ENCODE data around the gene TRPC6.

TRPC6 gene
- total RNA-seq: 0 to 0.04 (median 0) reads per million in 3 experiments

DNA sequence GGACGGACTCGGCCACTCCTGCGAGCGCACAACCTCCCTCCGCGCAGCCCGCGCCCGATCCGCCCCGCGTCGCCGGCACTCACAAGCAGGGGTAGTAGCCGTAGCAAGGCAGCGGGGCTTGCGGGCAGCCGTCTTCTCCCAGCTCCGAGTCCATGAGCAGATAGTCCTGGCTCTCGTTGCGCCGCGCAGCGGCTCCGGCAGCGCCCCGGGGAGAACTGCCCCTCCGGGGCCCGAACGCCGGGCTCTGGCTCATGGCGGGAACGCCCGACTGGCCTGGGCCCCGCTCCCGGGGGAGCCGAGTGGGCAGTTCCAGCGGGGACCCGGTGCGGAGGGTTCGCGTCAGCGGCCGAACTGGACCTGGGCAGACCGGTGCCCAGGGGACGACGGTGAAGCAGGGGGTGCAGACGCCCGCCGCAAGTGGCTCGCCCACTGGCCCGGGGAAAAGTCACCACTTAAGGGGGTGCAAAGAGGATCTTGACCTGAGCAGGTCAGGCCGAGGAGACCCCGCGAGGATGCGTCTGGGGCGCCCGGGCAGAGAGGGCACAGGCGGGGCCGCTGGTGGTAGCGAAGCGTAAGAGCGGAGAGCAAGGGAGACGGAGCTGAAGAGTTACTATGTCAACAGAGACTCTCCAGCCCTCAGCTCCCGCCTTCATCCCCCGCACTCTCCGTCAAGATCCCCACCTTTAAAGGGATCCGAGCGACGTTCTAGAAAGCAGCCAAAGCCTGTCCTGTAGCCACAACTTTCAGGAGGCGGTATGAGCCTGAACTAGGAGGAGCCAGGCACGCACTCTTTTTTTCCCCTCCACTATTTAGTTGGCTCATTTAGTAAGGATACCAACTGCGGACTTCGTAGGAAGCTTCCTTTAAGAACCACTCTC lies at the start of gene TRPC6:
TSS of gene TRPC6 (minus strand) at position 757 of the 878 bp plus-strand sequence. CDS start at position 253, 504 bp downstream.
- no peak for DNase-seq

DNA sequence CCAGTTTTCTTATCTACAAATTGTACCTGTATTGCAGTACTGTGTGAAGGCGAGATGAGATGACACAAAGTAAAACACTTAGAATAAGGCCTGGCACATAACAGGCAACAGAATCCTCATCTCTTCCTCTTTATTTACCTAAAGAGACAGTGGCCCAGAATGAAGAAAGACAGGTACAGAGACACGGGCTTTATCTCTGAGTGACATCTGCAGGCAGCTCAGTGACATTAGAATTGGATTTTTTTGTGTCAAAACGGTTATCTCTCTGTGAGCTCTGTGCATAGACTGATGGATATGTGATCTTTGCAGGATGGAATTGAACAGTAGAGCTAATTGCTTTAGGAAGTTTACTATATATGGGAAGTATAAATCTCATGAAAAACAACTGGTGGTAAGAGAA lies 36.2 kb upstream of the TRPC6 start:
- no peak for DNase-seq

DNA sequence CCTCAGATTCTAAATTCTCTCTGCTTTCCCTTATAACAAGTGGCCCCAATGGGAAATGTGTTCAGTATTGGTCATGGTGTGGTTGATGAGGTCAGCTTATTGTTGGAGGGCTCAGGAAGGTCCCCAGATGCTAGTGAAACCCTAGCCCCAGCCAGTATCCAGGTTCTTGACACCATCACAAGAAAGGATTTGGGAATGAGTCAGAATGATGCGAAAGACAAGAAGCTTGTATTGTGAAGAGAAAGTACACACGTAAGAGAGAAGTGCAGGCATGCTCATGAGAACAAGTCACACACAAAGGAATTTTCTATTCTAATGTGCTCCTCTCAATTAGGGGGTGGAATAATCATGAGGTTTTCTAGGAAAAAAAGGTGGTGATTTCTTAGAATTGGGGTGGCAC lies 34.9 kb upstream of the TRPC6 start:
- no peak for DNase-seq

DNA sequence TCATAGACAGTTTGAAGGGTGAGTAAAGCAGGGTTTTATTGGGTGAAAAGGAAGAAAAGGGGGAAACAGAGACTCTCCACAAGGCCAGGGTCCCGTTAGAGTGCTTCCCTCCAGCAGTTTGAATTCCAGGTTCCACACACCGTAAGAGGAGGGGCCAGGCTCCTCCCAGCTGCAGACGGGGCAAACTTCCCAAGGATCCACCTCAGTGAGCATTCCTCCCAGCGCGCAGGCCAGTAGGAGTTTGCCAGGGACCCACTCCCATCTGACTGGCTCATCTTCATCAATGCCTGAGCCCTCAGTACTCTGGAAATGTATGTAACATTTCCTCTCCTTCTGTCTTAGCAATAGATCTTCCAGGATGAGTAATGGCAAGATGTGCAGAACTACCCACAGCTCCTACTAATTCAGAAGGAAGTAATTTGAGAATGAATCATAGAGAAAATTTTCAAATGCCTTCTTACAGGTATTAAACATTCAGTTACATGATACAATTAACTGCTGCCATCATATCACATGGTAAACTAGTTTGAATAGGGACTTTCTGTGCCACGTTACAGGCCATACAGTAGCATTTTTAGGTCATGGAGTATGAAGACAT lies 34.0 kb upstream of the TRPC6 start:
- no peak for DNase-seq

DNA sequence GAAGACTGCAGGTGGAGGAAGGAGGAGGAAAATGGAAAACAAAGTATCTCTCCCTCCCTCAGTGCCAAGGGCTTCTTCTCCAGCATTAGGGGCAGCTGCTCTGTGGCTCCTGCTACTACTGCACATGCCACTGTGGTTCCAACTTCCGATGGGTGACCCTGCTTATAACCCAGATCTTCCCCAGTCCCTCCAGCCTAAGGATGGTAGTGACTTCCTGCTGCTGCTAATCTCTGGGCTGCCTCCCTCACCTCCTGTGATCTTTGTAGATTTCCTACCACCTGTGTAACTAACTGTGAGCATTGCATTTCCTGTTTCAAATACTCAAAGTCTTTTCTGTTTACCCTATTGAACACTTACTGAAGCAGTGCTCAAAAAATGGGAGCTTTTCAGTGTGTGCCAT lies 28.7 kb upstream of the TRPC6 start:
- DNase-seq: no peak

DNA sequence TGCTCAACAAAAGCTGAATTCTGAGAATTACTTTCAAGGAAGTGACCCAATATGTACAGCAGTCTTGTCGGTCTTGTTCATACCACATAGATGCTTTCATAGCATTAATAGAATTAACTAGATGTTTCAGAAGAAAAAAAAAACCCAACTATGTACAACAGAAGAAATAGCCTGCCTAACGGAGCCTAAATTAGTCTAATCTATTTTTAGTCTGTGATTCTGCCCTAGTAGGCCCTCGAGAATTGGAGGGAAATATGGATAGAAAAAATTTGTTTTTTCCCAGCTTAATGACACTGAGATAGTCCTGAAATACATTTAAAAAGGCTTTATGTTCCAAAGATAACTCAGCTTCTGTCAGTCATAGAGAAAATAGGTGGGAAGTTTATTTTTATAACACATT lies 17.1 kb upstream of the TRPC6 start:
- DNase-seq: no peak

DNA sequence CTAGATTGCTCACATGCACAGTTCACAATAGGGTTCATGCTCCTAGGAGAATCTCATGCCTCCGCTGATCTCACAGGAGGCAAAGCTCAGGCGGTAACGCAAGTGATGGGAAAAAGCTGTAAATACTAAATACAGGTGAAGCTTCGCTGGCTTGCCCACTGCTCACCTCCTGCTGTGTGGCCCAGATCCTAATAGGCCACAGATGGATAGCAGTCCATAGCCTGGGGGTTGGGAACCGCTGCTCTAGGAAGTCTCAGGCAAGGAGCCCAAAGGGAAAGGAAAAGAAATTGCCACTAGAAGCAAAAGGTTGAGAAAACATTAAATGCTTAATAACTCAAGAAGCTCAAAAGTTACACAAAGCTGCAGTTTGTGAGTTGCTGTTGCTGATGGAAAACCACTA lies 3.2 kb upstream of the TRPC6 start:
- DNase-seq: no peak

DNA sequence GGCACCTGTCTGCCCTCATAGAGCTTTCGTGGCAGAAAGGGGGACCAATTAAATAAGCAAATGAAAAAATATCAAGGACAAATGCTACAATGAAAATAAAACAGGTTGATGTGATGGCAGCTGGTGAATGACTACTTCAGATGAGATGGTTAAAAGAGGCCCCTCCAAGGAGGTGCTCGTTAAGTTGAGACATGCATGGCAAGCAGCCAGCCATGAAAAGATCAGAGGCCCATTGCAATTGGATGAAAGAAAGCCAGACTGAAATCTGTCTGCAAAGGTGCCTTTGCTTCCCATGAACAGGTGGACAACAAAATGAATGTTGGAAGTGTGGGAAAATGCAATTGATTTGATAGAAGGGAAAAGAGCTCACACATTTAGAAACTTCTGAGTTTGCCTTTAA lies 848 bp upstream of the TRPC6 start:
- DNase-seq: no peak

DNA sequence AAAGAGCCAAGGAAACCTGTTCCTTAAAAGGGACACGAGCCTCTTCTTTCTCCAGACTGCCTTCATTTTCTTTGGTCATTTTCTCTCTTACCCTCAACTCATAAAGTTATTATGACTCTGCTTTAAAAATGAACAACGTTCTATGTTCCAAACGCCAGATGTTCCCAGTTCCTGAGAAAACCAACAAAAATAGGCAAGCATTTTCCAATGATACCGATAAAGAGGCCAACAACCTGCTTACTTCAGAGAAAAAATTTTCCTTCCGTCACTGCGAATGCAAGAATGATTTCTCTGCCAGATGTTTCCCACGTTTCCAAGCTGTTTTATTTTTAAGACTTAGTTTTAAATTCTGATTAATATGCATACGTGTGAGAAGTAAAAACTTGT lies 315 bp upstream of the TRPC6 start:
- DNase-seq: no peak

DNA sequence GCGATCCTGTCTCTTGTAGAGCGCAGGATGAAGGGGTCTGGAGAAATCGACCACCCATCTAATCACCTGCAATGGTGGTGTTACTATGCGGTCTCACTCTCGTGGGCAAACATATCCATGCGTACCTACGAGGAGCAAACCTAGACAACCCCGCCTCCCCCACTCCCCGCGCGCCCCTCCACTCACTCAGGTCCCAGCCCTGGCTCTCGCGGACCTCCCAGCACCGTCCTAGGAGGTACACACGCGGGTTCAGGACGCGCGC lies 887 bp downstream of the TRPC6 start:
- DNase-seq: no peak

DNA sequence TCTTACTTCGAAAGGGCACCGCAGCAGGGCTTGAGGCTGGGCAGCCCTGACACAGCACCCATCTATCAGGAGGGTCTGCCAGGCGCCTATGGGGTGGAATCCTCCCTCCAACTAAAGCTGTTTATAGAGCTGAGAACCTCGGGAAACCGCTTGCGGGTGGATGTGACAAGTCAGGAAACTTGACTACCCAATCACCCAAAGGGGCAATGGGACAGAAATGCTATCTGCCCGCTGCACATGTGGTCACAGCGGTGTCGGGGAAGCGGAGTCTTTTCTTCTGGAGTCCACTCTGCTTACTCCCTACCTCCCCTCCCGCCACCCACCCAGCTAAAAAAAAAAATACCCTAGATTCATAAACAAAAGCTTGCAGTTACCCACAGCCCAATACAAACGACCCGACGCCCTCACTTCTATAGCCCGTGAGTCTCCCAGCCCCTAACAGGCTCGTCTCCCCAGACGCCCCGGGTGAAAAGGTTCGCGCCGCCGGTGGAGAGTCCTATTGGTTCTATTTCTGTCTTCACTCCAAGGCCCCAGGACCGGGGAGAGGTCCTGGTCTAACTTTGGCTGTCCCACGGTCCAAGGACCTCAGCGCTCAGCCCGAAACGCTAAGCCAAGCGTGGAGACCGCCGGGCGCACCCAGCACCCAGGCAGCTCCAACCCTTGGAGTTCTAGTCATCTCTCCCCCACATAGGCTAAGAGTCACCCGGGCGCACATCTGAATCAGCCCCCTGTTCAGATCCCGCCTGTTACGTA lies 1.4 kb downstream of the TRPC6 start:
- no peak for DNase-seq

DNA sequence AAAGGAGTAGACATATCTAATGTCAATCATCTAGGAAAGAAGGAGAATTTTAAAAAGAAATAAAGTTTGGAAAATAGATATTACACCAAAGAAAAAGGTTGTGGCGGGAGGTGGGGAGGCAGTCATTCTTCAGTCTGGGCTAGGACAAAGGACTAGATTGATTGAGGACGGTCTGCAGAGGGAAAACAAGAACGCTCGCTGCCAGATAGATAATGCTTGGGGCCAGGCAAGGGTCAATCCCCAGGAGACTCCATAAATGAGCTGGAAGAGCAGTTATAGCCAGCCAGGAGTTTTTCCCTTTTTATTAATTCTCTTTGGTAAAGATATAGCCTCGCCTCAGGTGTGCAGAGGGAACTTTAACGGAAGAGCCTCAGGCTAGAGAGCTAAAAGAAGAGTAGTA lies 6.3 kb downstream of the TRPC6 start:
- DNase-seq: no peak

DNA sequence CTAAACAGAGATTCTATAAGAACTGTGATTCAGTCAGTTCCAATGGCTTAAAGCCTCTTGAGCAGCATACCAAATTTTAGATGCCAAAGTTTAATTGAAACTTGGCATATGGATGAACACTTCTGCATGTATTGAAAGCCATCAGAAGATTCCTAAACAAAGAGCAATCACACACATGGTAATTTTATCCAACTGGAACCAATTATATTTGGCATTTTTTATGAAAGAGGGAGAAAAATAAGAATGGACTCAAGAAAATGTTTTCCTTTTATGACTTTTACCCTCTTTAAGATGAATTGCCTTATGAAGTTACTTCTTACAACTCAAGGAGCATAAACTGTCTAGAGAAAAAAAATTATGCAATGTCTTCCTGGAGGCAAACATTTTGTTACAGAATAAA lies 7.4 kb downstream of the TRPC6 start:
- no peak for DNase-seq

DNA sequence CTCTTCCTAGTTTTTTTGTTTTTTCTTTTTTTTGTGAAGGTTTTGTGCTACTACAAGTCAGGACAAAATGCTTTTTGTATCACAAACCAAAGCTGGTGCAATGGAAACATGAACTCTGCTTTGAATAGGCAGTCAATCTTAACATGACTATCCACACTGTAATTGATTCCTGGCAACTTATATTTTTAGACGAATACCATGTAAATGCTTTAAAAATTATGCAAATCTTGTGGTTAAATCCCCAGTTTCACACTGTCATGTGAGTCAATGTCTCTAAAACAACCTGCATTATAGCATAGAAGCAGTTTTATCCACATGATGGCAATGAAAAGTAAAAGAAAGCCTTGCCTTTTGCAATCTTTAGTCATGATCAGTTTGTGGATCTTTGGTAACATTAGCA lies 8.9 kb downstream of the TRPC6 start:
- no peak for DNase-seq

DNA sequence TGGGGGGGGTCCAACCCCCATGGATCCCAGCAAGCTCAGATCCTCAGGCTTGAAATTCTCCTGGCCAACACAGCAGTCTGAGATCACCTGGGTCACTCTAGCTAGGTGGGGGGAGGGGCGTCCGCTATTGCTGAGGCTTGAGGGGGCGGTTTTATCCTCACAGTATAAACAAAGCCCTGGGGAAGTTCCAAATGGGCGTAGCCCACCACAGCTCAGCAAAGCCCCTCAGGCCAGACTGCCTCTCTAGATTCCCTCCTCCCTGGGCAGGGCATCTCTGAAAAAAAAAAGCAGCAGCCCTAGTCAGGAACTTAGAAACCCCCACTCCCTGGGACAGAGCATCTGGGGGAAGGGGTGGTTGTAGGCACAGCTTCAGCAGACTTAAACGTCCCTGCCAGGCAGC lies 16.7 kb downstream of the TRPC6 start:
- DNase-seq: no peak

DNA sequence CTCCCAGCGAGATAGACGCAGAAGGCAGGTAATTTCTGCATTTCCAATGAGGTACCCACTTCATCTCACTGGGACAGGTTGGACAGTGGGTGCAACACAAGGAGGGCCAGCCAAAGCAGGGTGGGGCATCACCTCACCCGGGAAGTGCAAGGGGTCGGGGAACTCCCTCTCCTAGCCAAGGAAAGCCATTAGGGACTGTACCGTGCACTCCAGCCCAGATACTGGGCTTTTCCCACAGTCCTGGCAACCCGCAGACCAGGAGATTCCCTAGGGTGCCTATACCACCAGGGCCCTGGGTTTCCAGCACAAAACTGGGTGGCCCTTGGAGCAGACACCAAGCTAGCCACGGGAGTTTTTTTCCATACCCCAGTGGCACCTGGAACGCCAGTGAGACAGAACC lies 17.2 kb downstream of the TRPC6 start:
- no peak for DNase-seq

DNA sequence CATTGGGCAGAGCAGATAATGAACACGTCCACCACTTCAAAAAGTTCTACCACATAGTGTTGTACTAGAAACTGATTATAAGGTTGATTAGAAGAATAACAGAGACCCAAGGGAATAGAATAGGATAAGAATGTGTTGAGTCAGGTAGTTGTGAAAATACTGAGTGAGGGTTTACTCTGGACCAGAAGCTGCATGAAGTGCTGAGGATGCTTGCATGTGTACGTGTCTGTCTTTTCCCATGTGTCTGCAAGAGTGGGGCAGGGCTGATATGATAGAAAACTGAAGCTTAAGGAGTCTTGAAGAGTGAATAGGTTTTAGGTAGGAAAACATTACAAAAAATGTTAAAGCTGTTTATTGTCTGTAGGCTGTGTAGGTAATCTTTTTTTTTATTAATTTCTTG lies 20.6 kb downstream of the TRPC6 start:
- no peak for DNase-seq

DNA sequence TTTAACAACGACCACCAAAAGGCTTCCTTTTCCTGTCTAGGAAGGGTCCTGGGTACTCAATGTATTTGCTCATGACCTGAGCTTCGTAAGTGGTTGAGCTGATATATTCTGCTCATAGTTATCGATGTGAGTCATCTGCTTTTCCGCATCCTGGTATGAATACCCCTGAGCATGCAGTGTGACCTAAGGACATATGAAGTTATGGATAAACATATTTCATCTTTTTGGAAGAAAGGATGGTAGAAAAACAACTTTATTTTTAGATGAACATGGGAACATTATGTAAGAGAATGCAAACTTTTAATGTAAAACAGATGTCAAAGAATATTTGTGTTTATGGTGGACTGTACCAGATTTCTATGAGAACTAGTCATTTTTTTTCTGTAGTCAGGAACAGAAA lies 28.4 kb downstream of the TRPC6 start:
- no peak for DNase-seq

DNA sequence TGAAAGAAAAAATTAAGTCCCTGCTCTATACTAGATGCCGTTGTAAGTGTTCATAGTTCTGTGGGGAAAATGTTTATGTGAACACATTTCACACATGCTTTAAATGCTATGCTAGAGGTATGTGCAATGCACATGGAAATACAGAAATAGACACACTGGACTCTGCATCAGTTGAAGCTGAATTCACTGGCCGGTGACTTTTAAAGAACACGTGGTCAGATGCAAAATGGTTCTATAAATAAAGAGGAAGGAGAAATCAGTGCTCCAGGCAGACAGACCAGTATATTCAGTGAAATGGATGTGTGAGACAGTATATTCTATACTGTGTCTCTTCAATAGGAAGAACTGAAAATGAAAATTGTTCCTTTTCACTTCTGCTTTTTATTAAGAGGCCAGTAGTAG lies 29.9 kb downstream of the TRPC6 start:
- no peak for DNase-seq

DNA sequence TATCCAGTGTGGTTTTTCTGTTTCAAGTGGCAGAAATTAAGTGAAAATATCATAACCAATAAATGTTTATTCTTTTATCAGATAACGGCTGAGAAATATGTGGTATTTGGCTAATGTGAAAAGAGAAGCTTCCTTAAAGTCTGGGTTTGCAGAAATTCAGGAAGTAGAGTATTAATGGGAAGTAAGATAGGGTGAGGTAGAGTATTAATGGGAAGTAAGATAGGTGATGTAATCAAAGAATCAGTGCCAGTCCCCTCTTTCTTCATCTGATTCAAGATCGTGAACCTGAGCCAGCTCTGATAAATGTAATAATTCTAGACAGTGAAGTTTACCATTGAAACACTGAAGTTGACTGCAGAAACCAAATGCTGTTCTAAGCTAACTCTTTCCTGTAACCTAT lies 30.9 kb downstream of the TRPC6 start:
- no peak for DNase-seq

DNA sequence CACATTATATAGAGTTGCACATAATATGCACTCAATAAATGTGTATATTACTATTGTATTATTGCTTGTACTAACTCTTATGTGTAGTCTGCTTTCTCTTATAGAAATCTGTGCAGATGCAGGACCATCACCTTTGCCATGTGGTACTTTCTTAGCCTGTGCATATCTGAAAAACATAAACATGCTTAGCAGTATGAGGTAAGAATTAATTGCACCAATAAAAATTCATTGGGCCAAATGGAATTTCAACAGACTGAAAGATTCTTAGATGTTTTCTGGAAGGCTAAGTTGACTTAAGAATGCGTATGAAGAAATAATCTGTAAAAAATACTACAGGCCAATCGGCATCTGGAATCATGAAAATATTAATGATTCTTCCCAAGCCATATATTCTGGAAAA lies 55.3 kb downstream of the TRPC6 start:
- DNase-seq: no peak

DNA sequence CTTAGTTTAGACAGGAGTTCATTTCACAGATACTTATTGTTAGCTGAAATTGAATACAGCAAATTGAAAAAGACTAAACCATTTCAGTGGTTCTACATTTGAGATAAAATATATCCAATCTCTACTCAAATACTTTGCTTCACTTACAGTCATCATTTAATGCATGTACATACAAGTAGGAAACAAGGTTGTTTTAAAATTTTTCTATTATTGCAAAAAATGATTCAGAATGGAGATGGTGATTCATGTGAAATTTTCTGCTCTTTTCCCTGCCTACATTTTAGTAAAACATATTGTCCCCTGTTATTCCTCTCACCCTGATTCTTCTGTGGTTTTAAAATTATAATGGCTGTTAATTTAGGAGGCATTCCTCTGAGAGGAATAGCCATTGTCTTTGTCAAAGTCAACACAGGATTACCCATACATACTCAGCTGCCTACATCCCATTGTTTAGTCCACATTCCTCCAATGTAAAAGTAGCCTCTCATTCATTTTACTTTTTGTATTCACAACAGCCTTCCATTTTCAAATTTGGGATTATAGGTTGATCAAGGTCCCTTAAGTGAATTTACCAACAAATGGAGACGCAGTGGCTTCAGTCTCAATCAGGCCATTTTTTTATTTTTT lies 60.1 kb downstream of the TRPC6 start:
- no peak for DNase-seq

DNA sequence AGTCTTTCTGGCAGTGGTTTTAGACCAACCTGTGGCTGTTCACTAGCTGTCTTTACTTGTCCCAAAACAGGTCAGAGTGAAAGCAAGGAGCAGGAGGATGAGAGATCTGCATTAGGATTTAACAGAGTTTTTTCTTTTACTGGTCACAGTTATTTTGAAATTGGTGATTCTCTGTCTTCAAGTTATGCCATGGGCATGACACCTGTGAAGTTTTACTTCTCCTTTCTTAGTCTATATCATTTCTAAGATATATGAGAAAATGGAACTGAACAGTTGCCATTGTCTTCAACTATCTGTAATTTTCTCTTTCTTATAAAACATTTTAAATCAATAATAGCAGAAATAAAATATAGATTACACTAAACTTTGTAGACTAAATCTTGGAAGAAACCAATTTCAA lies 60.6 kb downstream of the TRPC6 start:
- DNase-seq: no peak

DNA sequence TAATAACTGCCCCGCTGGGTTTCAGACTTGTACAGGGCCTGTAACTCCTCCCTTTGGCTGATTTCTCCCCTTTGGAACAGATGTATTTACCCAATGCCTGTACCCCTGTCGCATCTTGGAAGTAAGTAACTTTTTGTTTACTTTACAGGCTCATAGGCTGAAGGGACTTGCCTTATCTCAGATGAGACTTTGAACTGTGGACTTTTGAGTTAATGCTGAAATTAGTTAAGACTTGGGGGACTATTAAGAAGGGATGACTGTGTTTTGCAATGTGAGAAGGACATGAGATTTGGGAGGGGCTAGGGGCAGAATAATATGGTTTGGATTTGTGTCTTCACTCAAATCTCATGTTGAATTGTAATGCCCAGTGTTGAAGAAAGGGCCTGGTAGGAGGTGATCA lies 62.0 kb downstream of the TRPC6 start:
- no peak for DNase-seq
